B cell (primary cell): ENCODE measurements around the gene NPHP4. TPM values are rescaled to one million over a fixed set of nuclear protein-coding genes. Genes with fewer than 3 reads are reported as not detected.

Experiments
- ATAC-seq: fragments of 200-7000 bp; cut with Tn5 transposase; one replicate; pipeline ENCODE4 v1.10.0; 2021; ENCODE audit warnings: low read depth, mild to moderate bottlenecking, moderate number of reproducible peaks, moderate library complexity
- CTCF ChIA-PET: fragments of 350-600 bp; sonication (Branson Sonifier 250); formaldehyde crosslinking; loops from one replicate; lab custom pipeline; 2021; ENCODE audit warnings: antibody characterized with exemption, inconsistent platforms; lab: Charles Lee
- POLR2A ChIA-PET: fragments of 350-600 bp; sonication (Branson Sonifier 250); formaldehyde crosslinking; loops from one replicate; lab custom pipeline; 2021; ENCODE audit warnings: antibody characterized with exemption; lab: Charles Lee
- DNase-seq: peaks from one replicate; pipeline ENCODE4 v3.0.0; 2013
- H2AFZ ChIP-seq: 2 replicates; pipeline ENCODE4 v1.6.1; 2012; ENCODE audit warnings: mild to moderate bottlenecking, low read depth, low read length; ENCODE audit not compliant: insufficient read depth, poor library complexity, severe bottlenecking
- H3K27ac ChIP-seq, 2 donors: 1 replicate in 1 of 2; 2 replicates in 1 of 2; pipeline ENCODE4 v1.5.1; 2012 to 2013; ENCODE audit warnings: low read length in 2 of 2, mild to moderate bottlenecking in 2 of 2, moderate library complexity in 1 of 2
- H3K27me3 ChIP-seq, 4 experiments: fragments of 200-600 bp in 1 of 4; sonication (generic) in 1 of 4; replicated peaks in 1 of 4; 1 replicate in 2 of 4; 2 replicates in 2 of 4; pipeline versions ENCODE4 v1.6.1 to v1.7.0; 2013 to 2016; ENCODE audit warnings: low read length in 3 of 4, mild to moderate bottlenecking in 2 of 4, mixed read lengths in 1 of 4, moderate library complexity in 1 of 4; ENCODE audit not compliant: insufficient read depth in 4 of 4, control insufficient read depth in 3 of 4; ENCODE audit errors: control extremely low read depth in 1 of 4
- H3K36me3 ChIP-seq, 2 experiments: replicated peaks in 1 of 2; 1 replicate in 1 of 2; 2 replicates in 1 of 2; pipeline versions ENCODE4 v1.6.1 to v1.7.1; 2013; ENCODE audit warnings: low read length in 1 of 2; ENCODE audit not compliant: insufficient read depth in 2 of 2, control insufficient read depth in 1 of 2; ENCODE audit errors: control extremely low read depth in 1 of 2, extremely low read depth in 1 of 2
- H3K4me1 ChIP-seq, 2 donors: fragments of 200-600 bp in 1 of 2; sonication (generic) in 1 of 2; 1 replicate in 1 of 2; 2 replicates in 1 of 2; pipeline versions ENCODE4 v1.5.1 to v1.6.1; 2013 to 2017; ENCODE audit warnings: low read length in 2 of 2; ENCODE audit not compliant: control insufficient read depth in 2 of 2, insufficient read depth in 2 of 2
- H3K4me2 ChIP-seq: replicated peaks from 2 replicates; pipeline ENCODE3; 2012; ENCODE audit warnings: mild to moderate bottlenecking, low read depth, low read length; ENCODE audit not compliant: poor library complexity, severe bottlenecking
- H3K4me3 ChIP-seq, 5 experiments: fragments of 200-600 bp in 1 of 5; sonication (generic) in 1 of 5; 1 replicate in 3 of 5; 2 replicates in 2 of 5; pipeline versions ENCODE4 v1.5.1 to v1.7.0; 2011 to 2016; ENCODE audit warnings: low read length in 4 of 5, mild to moderate bottlenecking in 4 of 5, low read depth in 2 of 5, control low read depth in 1 of 5, moderate library complexity in 1 of 5; ENCODE audit not compliant: insufficient read depth in 1 of 5; ENCODE audit errors: control extremely low read depth in 1 of 5, extremely low read depth in 1 of 5
- H3K79me2 ChIP-seq: fragments of 200-600 bp; sonication (generic); one replicate; pipeline ENCODE4 v1.6.0; 2016; ENCODE audit warnings: low read length; ENCODE audit not compliant: control insufficient read depth, insufficient read depth
- H3K9ac ChIP-seq: fragments of 200-600 bp; sonication (generic); 2 replicates; pipeline ENCODE4 v1.6.1; 2017; ENCODE audit warnings: mild to moderate bottlenecking, low read length, moderate library complexity
- H3K9me3 ChIP-seq, 3 donors: one replicate each; pipeline versions ENCODE4 v1.6.1 to v1.7.1; 2013; ENCODE audit warnings: low read length in 2 of 3; ENCODE audit not compliant: control insufficient read depth in 2 of 3, insufficient read depth in 1 of 3; ENCODE audit errors: control extremely low read depth in 1 of 3
- H4K20me1 ChIP-seq: 2 replicates; pipeline ENCODE4 v1.6.0; 2012; ENCODE audit warnings: mild to moderate bottlenecking, low read length; ENCODE audit not compliant: insufficient read depth, control insufficient read depth, poor library complexity, severe bottlenecking
- H3K27ac Mint-ChIP-seq: one replicate; pipeline ENCODE4 v1.8.0; 2021; ENCODE audit warnings: mixed read lengths
- H3K27me3 Mint-ChIP-seq: one replicate; pipeline ENCODE4 v1.8.0; 2021; ENCODE audit warnings: mixed read lengths
- H3K4me1 Mint-ChIP-seq: one replicate; pipeline ENCODE4 v1.8.0; 2021; ENCODE audit warnings: mixed read lengths
- H3K4me3 Mint-ChIP-seq: one replicate; pipeline ENCODE4 v1.8.0; 2021; ENCODE audit warnings: mixed read lengths
- H3K9me3 Mint-ChIP-seq: one replicate; pipeline ENCODE4 v1.8.0; 2022; ENCODE audit warnings: mixed read lengths; ENCODE audit not compliant: insufficient read depth
- CTCF ChIP-seq: fragments of 200-600 bp; IDR thresholded peaks from one replicate; pipeline ENCODE4 v1.8.0; 2022; ENCODE audit warnings: antibody characterized with exemption, mild to moderate bottlenecking
- EZH2 ChIP-seq: IDR thresholded peaks from 2 replicates; pipeline ENCODE4 v1.6.1; 2012; ENCODE audit warnings: borderline replicate concordance, low read depth, mild to moderate bottlenecking, moderate library complexity, low read length; ENCODE audit not compliant: insufficient read depth, poor library complexity, severe bottlenecking
- WGBS: methylation state at CpG from one replicate; pipeline ENCODE4 v1.1.5; 2013; ENCODE audit warnings: missing lambda C conversion rate; ENCODE audit not compliant: insufficient coverage; 5-methylcytosine and 5-hydroxymethylcytosine counted together
- intact Hi-C: fragments of 100-400 bp; cut with micrococcal nuclease; formaldehyde crosslinking; loops from one replicate; pipeline ENCODE4 v1.10.0; 2022
- polyA plus RNA-seq: library from polyadenylated mRNA; depleted of rRNA; stranded (reverse); fragments of >200 nt; gene quantifications from 2 replicates; pipeline ENCODE4 v1.2.3, GENCODE V29; 2012
- total RNA-seq, 2 donors: library from RNA; stranded (reverse); fragments of 120-200 nt in 1 of 2; gene quantifications; 1 replicate in 1 of 2; 2 replicates in 1 of 2; pipeline versions ENCODE4 v1.2.3 to v1.2.4, GENCODE V29; 2013 to 2022

NPHP4 gene
- total and polyA plus RNA-seq, 2 donors (not counting 1 experiment from before 2014, with no cell fraction given) = 6.5 to 14.8 TPM

- H3K4me1 Mint-ChIP-seq = no peaks in the 10 kb centered on the region
- DNase-seq (no peak), ATAC-seq (no peak)
- no peak for TF ChIP-seq EZH2
- TF ChIP-seq CTCF = no peak
- H3K36me3 ChIP-seq = no peaks in the 10 kb centered on the region
- H3K9me3 Mint-ChIP-seq = no peaks in the 10 kb centered on the region
- H3K27ac Mint-ChIP-seq = no peak overlapping the region
- no peak overlapping the region for H3K4me3 ChIP-seq
- H3K27ac ChIP-seq = no peak overlapping the region
- no peak overlapping the region for H2AFZ ChIP-seq
- POLR2A ChIA-PET = no interaction called here
- H3K9me3 ChIP-seq = no peaks in the 10 kb centered on the region
- peaks cover 39% of the 10 kb centered on the region for H4K20me1 ChIP-seq
- H3K9ac ChIP-seq = no peak overlapping the region
- no peak overlapping the region for H3K4me2 ChIP-seq
- WGBS = 98% methylated on average over 17 of the region's 17 CpGs
- H3K27me3 ChIP-seq = no peaks in the 10 kb centered on the region
- no peaks in the 10 kb centered on the region for H3K27me3 Mint-ChIP-seq
- no peak overlapping the region for H3K4me3 Mint-ChIP-seq
- CTCF ChIA-PET = no interaction called here
- no peaks in the 10 kb centered on the region for H3K4me1 ChIP-seq
- peaks cover 71% of the 10 kb centered on the region for H3K79me2 ChIP-seq
- intact Hi-C loops = no loop called here
Measured at GRCh38 chr1:6000444-6001288, 8.4 kb upstream of the NPHP4 start.
